Fibroblast of the aortic adventitia (primary cell): Measurements from ENCODE around the gene DPYSL4. TPM values are rescaled to one million over a fixed set of nuclear protein-coding genes. Genes with fewer than 3 reads are reported as not detected.

Experiments used
- DNase-seq: peaks from one replicate; pipeline ENCODE4 v3.0.0-alpha.2; 2010; ENCODE audit warnings: low read depth
- H3K4me3 ChIP-seq: 2 replicates; pipeline ENCODE4 v1.5.1; 2011; ENCODE audit warnings: low read depth, mild to moderate bottlenecking, control low read depth, low read length, moderate library complexity
- CTCF ChIP-seq: IDR thresholded peaks from 2 replicates; pipeline ENCODE4 v1.5.1; 2011; ENCODE audit warnings: mild to moderate bottlenecking, low read length, control low read depth, inconsistent platforms; ENCODE audit not compliant: insufficient read depth
- total RNA-seq: library from RNA; depleted of rRNA; stranded (reverse); fragments of >200 nt; gene quantifications from 2 replicates; pipeline ENCODE4 v1.2.3, GENCODE V29; 2012; ENCODE audit warnings: low replicate concordance

Gene DPYSL4
- total RNA-seq, 1 donor, result 0.18 TPM

GRCh38 chr10:132232981-132233380 is 46.2 kb downstream of the DPYSL4 start:
- H3K4me3 ChIP-seq, result no peak overlapping the region
- DNase-seq, result no peak
- no peak for TF ChIP-seq CTCF

GRCh38 chr10:132233501-132234085 is 46.8 kb downstream of the DPYSL4 start:
- no peak overlapping the region for H3K4me3 ChIP-seq
- no peak for DNase-seq
- TF ChIP-seq CTCF, result no peak

- DNase-seq, result no peak
- H3K4me3 ChIP-seq, result no peak overlapping the region
- no peak for TF ChIP-seq CTCF
These were observed 48.1 kb downstream of the DPYSL4 start for GRCh38 chr10:132234860-132235259.

GRCh38 chr10:132236161-132236560 is 49.4 kb downstream of the DPYSL4 start:
- no peak for TF ChIP-seq CTCF
- no peak for DNase-seq
- H3K4me3 ChIP-seq, result no peak overlapping the region

- H3K4me3 ChIP-seq, result no peak overlapping the region
- TF ChIP-seq CTCF, result no peak
- no peak for DNase-seq
These were observed 50.1 kb downstream of the DPYSL4 start for GRCh38 chr10:132236881-132237280.

- TF ChIP-seq CTCF, result no peak
- DNase-seq, result no peak
- H3K4me3 ChIP-seq, result no peak overlapping the region
These were observed 50.6 kb downstream of the DPYSL4 start for GRCh38 chr10:132237396-132237795.

- H3K4me3 ChIP-seq, result no peak overlapping the region
- TF ChIP-seq CTCF, result no peak
These were observed 51.1 kb downstream of the DPYSL4 start for GRCh38 chr10:132237871-132238270.

More at GRCh38 chr10:132237871-132238270, 51.1 kb downstream of the DPYSL4 start:
- DNase-seq, result no peak
